Measurements from ENCODE around the gene TICAM2. TPM values are rescaled to one million over a fixed set of nuclear protein-coding genes. Genes with fewer than 3 reads are reported as not detected.

The TICAM2 gene
- total RNA-seq, 1 experiment from 2014 or later = 1.0 TPM

DNA sequence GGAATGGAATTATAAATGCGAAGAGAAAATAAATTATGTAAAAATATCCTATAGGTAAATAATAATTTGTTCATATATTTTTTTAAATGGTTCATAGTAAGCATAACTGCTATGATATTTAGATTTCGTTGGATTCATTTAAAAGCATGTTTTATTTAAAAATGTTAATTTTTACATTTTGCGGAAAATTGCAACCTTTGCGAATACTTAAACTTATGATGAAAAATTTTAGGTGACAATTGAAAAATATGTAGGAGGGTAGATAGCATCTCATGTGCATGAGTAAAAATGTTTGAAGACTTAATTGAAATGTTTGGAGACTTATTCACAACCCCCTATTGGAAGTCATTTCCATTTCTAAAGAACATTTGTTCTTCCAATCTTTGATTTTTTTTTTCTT lies 53.6 kb downstream of the TICAM2 start (continued):
- no peak for TF ChIP-seq ZNF121 (CRISPR knock-in tag; IDR thresholded peaks at IDR 0.05)
- TF ChIP-seq IRF2 (CRISPR knock-in tag; IDR thresholded peaks at IDR 0.05; ENCODE audit: borderline replicate concordance, low read depth) = no peak
- TF ChIP-seq, protein P1, sequence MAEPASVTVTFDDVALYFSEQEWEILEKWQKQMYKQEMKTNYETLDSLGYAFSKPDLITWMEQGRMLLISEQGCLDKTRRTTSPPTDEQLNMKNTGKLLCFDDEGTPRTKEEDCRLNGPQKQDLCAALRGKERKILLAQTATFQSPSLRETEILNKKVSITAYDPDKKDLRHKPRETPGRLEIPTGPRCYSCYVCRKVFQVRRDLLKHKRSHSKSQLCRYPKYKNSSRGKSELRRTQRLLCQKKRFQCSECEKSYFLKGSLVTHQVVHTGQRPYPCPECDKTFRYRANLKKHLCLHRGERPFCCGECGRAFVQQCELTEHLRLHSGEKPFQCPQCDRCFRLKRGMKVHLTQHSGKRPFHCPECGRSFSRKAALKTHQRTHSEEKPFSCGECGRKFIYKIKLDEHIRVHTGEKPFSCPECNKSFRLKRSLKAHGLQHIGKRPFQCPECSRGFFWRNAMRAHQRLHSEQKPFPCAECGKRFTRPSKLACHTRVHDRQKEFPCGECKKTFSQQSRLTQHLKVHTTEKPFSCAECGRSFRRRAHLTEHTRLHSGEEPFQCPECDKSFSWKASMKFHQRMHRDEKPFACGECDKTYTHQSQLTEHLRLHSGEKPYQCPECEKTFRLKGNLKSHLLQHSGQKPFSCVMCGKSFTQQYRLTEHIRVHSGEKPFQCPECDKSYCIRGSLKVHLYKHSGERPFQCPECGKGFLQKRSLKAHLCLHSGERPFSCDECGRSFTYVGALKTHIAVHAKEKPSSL (CRISPR knock-in tag; conservative IDR thresholded peaks at IDR 0.05) = no peak
- TF ChIP-seq, protein P2, sequence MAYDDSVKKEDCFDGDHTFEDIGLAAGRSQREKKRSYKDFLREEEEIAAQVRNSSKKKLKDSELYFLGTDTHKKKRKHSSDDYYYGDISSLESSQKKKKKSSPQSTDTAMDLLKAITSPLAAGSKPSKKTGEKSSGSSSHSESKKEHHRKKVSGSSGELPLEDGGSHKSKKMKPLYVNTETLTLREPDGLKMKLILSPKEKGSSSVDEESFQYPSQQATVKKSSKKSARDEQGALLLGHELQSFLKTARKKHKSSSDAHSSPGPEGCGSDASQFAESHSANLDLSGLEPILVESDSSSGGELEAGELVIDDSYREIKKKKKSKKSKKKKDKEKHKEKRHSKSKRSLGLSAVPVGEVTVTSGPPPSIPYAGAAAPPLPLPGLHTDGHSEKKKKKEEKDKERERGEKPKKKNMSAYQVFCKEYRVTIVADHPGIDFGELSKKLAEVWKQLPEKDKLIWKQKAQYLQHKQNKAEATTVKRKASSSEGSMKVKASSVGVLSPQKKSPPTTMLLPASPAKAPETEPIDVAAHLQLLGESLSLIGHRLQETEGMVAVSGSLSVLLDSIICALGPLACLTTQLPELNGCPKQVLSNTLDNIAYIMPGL (CRISPR knock-in tag; IDR thresholded peaks at IDR 0.05) = no peak
- no peak for TF ChIP-seq SMAD3 (CRISPR knock-in tag; IDR thresholded peaks at IDR 0.05; ENCODE audit: borderline replicate concordance)

DNA sequence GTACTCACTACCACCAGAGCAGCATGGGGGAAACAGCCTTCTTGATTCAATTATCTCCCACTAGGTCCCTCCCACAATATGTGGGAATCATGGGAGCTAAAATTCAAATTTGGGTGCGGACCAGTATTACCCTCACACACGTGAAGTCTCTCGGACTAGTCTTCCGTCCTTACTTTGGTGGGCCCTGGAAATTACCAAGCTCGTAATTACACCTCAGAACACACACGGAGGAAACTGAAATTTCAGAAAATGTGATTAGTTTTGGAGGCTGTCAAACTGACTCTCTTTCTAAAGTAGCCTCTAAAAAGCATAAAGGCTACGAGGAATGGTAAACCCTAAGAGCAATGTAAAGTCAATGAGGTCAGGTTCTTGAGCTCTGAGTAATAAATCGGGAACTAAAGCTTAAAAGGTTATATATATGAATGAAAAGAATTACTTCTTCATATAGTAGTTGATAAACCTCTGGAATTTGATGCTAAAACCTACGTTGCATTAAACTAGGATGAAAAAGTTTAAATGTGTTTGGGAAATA lies 56.9 kb downstream of the TICAM2 start:
- ChIA-PET CTCF (interaction anchor here (0.6 to 2.7 kb wide), 4 partner anchors 26 to 522 kb away, joined by 3 to 24 read pairs (median 6); no protein-coding TSS in a partner anchor), POLR2A (interaction anchor here (0.8 to 2.1 kb wide), 3 partner anchors 17 to 249 kb away, joined by 3 to 17 read pairs (median 5); partner anchors contain the start of gene CCDC112)

DNA sequence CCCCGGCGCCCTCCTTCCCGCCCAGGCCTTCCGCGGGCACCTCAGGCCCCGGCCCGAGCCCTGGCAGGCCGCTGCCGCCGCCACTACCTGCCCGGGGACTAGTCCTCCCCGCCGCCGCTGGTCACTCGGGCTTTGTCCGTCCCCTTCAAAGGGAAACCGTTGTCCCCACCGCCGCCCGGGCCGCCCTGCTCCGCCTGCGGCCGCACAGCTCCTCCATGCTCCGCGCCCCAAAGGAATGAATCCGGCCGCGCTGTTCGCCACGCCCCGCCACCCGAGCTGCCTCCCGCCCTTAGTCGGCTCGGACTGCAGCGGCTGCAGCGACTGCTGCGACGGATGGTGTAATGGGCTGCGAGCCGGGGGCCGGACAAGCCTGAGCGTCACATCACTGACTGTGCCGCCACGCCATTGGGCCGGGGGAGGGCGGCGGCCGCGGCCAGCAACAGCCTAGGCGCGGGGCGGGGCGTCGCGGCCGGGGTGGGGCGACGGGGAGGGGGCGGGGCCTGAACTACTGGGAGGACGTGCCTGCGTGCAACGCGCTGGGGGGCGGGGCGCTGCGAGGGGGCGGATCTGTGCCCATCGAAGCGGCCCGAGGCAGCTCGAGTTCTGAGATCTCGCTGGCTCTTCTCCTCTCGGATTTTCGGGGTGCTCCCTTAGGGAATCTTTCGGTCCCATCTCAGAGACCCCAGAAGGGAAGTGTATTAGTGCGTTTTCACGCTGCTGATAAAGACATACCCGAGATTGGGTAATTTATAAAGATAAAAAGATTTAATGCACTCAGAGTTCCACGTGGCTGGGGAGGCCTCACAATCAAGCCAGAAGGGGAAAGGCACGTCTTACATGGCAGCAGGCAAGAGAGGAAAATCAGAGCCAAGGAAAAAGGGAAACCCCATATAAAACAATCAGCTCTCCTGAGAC lies 57.6 kb downstream of the TICAM2 start, which contains the start of gene FEM1C:
Gene FEM1C, minus strand, starts transcription at position 340 of the 915 bp plus-strand sequence. CDS start 1,282 bp downstream, outside the sequence.
- H3K27ac Mint-ChIP-seq = peak within 1 kb of the TSS; percentile 96
- H3K4me3 Mint-ChIP-seq = peak within 1 kb of the TSS; percentile 93
- peaks cover 21% of the 10 kb centered on the region for H3K9me3 Mint-ChIP-seq
- ChIA-PET CTCF (interaction anchor here (1.0 to 2.7 kb wide), 4 partner anchors 26 to 235 kb away, joined by 3 to 24 read pairs (median 6); no protein-coding TSS in a partner anchor), POLR2A (interaction anchor here (0.6 to 2.1 kb wide), 5 partner anchors 16 to 418 kb away, joined by 3 to 17 read pairs (median 3); partner anchors contain the start of genes CCDC112 and LVRN)
- ATAC-seq = peak; percentile 96
- DNase-seq (ENCODE audit: low spot score) = peak; percentile 96
- peaks cover 47% of the 10 kb centered on the region for H3K4me1 Mint-ChIP-seq
- peaks cover 6% of the 10 kb centered on the region for H3K27me3 Mint-ChIP-seq (ENCODE audit: low read depth)
- peaks cover 42% of the 10 kb centered on the region for H3K36me3 Mint-ChIP-seq
- TF ChIP-seq TEAD1 (CRISPR knock-in tag; IDR thresholded peaks at IDR 0.05) (peak; percentile 93), NFYB (CRISPR knock-in tag; conservative IDR thresholded peaks at IDR 0.05; ENCODE audit: low read depth) (peak; percentile 41; the same call in 1 of the 2 replicates), ELF4 (CRISPR knock-in tag; IDR thresholded peaks at IDR 0.05; ENCODE audit: low read depth) (peak; percentile 67; the same call in 1 of the 2 replicates)
- TF ChIP-seq, protein P3, sequence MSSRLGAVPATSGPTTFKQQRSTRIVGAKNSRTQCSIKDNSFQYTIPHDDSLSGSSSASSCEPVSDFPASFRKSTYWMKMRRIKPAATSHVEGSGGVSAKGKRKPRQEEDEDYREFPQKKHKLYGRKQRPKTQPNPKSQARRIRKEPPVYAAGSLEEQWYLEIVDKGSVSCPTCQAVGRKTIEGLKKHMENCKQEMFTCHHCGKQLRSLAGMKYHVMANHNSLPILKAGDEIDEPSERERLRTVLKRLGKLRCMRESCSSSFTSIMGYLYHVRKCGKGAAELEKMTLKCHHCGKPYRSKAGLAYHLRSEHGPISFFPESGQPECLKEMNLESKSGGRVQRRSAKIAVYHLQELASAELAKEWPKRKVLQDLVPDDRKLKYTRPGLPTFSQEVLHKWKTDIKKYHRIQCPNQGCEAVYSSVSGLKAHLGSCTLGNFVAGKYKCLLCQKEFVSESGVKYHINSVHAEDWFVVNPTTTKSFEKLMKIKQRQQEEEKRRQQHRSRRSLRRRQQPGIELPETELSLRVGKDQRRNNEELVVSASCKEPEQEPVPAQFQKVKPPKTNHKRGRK (CRISPR knock-in tag; IDR thresholded peaks at IDR 0.05; ENCODE audit: borderline replicate concordance) = 0 out of 2 replicates have a peak, but pooled peaks have one; percentile 46
- TF ChIP-seq, protein P4, sequence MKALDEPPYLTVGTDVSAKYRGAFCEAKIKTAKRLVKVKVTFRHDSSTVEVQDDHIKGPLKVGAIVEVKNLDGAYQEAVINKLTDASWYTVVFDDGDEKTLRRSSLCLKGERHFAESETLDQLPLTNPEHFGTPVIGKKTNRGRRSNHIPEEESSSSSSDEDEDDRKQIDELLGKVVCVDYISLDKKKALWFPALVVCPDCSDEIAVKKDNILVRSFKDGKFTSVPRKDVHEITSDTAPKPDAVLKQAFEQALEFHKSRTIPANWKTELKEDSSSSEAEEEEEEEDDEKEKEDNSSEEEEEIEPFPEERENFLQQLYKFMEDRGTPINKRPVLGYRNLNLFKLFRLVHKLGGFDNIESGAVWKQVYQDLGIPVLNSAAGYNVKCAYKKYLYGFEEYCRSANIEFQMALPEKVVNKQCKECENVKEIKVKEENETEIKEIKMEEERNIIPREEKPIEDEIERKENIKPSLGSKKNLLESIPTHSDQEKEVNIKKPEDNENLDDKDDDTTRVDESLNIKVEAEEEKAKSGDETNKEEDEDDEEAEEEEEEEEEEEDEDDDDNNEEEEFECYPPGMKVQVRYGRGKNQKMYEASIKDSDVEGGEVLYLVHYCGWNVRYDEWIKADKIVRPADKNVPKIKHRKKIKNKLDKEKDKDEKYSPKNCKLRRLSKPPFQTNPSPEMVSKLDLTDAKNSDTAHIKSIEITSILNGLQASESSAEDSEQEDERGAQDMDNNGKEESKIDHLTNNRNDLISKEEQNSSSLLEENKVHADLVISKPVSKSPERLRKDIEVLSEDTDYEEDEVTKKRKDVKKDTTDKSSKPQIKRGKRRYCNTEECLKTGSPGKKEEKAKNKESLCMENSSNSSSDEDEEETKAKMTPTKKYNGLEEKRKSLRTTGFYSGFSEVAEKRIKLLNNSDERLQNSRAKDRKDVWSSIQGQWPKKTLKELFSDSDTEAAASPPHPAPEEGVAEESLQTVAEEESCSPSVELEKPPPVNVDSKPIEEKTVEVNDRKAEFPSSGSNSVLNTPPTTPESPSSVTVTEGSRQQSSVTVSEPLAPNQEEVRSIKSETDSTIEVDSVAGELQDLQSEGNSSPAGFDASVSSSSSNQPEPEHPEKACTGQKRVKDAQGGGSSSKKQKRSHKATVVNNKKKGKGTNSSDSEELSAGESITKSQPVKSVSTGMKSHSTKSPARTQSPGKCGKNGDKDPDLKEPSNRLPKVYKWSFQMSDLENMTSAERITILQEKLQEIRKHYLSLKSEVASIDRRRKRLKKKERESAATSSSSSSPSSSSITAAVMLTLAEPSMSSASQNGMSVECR (CRISPR knock-in tag; IDR thresholded peaks at IDR 0.05; ENCODE audit: borderline replicate concordance) = peak; percentile 91; the same call in 1 of the 2 replicates
- TF ChIP-seq, protein P5, sequence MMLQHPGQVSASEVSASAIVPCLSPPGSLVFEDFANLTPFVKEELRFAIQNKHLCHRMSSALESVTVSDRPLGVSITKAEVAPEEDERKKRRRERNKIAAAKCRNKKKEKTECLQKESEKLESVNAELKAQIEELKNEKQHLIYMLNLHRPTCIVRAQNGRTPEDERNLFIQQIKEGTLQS (CRISPR knock-in tag; conservative IDR thresholded peaks at IDR 0.05) = no peak
- TF ChIP-seq, protein P6, sequence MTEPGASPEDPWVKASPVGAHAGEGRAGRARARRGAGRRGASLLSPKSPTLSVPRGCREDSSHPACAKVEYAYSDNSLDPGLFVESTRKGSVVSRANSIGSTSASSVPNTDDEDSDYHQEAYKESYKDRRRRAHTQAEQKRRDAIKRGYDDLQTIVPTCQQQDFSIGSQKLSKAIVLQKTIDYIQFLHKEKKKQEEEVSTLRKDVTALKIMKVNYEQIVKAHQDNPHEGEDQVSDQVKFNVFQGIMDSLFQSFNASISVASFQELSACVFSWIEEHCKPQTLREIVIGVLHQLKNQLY (CRISPR knock-in tag; IDR thresholded peaks at IDR 0.05) = 0 out of 2 replicates have a peak, but pooled peaks have one; percentile 82

More for the DNA sequence above, 56.9 kb downstream of the TICAM2 start:
- H3K36me3 Mint-ChIP-seq = peaks cover 36% of the 10 kb centered on the region
- H3K27me3 Mint-ChIP-seq (ENCODE audit: low read depth) = peaks cover 6% of the 10 kb centered on the region
- H3K4me3 Mint-ChIP-seq = peak overlapping the region; percentile 93
- peaks cover 21% of the 10 kb centered on the region for H3K9me3 Mint-ChIP-seq
- DNase-seq (ENCODE audit: low spot score) (no peak), ATAC-seq (no peak)
- TF ChIP-seq ZNF317 (CRISPR knock-in tag; IDR thresholded peaks at IDR 0.05; ENCODE audit: borderline replicate concordance, low read depth) (no peak), ZNF396 (CRISPR knock-in tag; IDR thresholded peaks at IDR 0.05; ENCODE audit: borderline replicate concordance) (no peak)
- TF ChIP-seq, protein P7, sequence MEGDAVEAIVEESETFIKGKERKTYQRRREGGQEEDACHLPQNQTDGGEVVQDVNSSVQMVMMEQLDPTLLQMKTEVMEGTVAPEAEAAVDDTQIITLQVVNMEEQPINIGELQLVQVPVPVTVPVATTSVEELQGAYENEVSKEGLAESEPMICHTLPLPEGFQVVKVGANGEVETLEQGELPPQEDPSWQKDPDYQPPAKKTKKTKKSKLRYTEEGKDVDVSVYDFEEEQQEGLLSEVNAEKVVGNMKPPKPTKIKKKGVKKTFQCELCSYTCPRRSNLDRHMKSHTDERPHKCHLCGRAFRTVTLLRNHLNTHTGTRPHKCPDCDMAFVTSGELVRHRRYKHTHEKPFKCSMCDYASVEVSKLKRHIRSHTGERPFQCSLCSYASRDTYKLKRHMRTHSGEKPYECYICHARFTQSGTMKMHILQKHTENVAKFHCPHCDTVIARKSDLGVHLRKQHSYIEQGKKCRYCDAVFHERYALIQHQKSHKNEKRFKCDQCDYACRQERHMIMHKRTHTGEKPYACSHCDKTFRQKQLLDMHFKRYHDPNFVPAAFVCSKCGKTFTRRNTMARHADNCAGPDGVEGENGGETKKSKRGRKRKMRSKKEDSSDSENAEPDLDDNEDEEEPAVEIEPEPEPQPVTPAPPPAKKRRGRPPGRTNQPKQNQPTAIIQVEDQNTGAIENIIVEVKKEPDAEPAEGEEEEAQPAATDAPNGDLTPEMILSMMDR (IDR thresholded peaks at IDR 0.05) = no peak
- no peak overlapping the region for H3K27ac Mint-ChIP-seq
- peaks cover 47% of the 10 kb centered on the region for H3K4me1 Mint-ChIP-seq
